Adrenal gland (tissue), 12 donors: ENCODE results near the gene PLK4. TPM values are rescaled to one million over a fixed set of nuclear protein-coding genes. Genes with fewer than 3 reads are reported as not detected.

Experiments used
- DNase-seq, 7 donors: peaks; one replicate each; pipeline ENCODE4 v3.0.0-alpha.2; 2019 to 2020
- H3K27ac ChIP-seq, 5 donors: fragments of 200-600 bp; sonication (generic) in 4 of 5; 1 replicate in 3 of 5; 2 replicates in 2 of 5; pipeline versions ENCODE4 v1.5.1 to v1.8.0; 2016 to 2020; ENCODE audit warnings: mild to moderate bottlenecking in 1 of 5
- H3K27me3 ChIP-seq: fragments of 200-600 bp; 2 replicates; pipeline ENCODE4 v1.8.0; 2021
- H3K36me3 ChIP-seq, 2 donors: fragments of 200-600 bp; replicated peaks in 1 of 2; 1 replicate in 1 of 2; 2 replicates in 1 of 2; pipeline versions ENCODE4 v1.5.1 to v1.8.0; 2018 to 2022
- H3K4me1 ChIP-seq, 2 donors: fragments of 200-600 bp; replicated peaks in 1 of 2; 1 replicate in 1 of 2; 2 replicates in 1 of 2; pipeline versions ENCODE4 v1.5.1 to v1.8.0; 2018 to 2021
- H3K4me3 ChIP-seq, 4 donors: fragments of 200-600 bp; sonication (generic) in 3 of 4; one replicate each; pipeline ENCODE4 v1.5.1; 2016 to 2018
- H3K9me3 ChIP-seq, 3 donors: fragments of 200-600 bp; sonication (generic) in 1 of 3; replicated peaks in 1 of 3; 1 replicate in 2 of 3; 2 replicates in 1 of 3; pipeline versions ENCODE4 v1.5.1 to v1.8.0; 2016 to 2021
- CTCF ChIP-seq, 6 experiments: fragments of 450-650 bp in 4 of 6; fragments of 200-600 bp in 2 of 6; sonication (generic) in 1 of 6; IDR thresholded peaks; 1 replicate in 5 of 6; 2 replicates in 1 of 6; pipeline versions ENCODE4 v1.5.1 to v1.8.0; 2016 to 2021; ENCODE audit warnings: antibody characterized with exemption in 6 of 6, mild to moderate bottlenecking in 2 of 6, moderate library complexity in 1 of 6
- POLR2A ChIP-seq, 2 donors: fragments of 450-650 bp; IDR thresholded peaks; one replicate each; pipeline ENCODE4 v1.6.1; 2017; ENCODE audit warnings: antibody characterized with exemption in 2 of 2, mild to moderate bottlenecking in 2 of 2, moderate library complexity in 1 of 2
- WGBS, 4 donors: extraction: QIAGEN DNeasy Blood & Tissue Kit in 2 of 4; methylation state at CpG; one replicate each; pipeline versions ENCODE4 v1.1.5 to v1.1.7; 2013 to 2017; 5-methylcytosine and 5-hydroxymethylcytosine counted together
- intact Hi-C, 2 donors: fragments of 100-400 bp; cut with DNase I; formaldehyde crosslinking; loops; one replicate each; pipeline versions ENCODE4 v1.14.1 to v1.15.0; 2022 to 2023
- polyA plus RNA-seq, 3 donors: library from polyadenylated mRNA; stranded (reverse); fragments of 200-250 nt in 2 of 3; fragments of 350-450 nt in 1 of 3; fragmentation: Illumina TruSeq in 1 of 3; extraction: RNeasy Lipid Tissue Mini Kit (QIAGEN cat#74804) in 1 of 3; gene quantifications; one replicate each; pipeline ENCODE4 v1.2.3, GENCODE V29; 2013 to 2014
- total RNA-seq, 9 donors: library from RNA; depleted of rRNA in 4 of 9; stranded (reverse); fragments of >200 nt in 4 of 9; fragments of 120-200 nt in 1 of 9; fragmentation: NEBNext Ultra II Directional in 1 of 9; extraction: Animal tissue kit (Norgen Biotek cat#: 25700) in 1 of 9; gene quantifications; one replicate each; pipeline versions ENCODE4 v1.1.0 to v1.2.4, GENCODE V29; 2013 to 2023
- donor health status: healthy with polysubstance abuse.
- donor health status: Bipolar disorder and iron deficiency.
- donor health status: DM: yes; HTN: yes; CAD: no.
- donor health status: DM: no; HTN: no; CAD: no.
- donor health status: DM: no; HTN: no; CAD: no.
- donor health status: DM: yes; HTN: yes; CAD: no.

Gene PLK4
- total and polyA plus RNA-seq, 12 donors, result 0.64 to 12.9 (median 2.2) TPM

- TF ChIP-seq CTCF (IDR thresholded peaks at IDR 0.05) (no peak), POLR2A (IDR thresholded peaks at IDR 0.05) (no peak)
- DNase-seq, result no peak
- Histone ChIP-seq H3K4me1 (no peaks in the 10 kb centered on the region), H3K4me3 (no peak overlapping the region), H3K9me3 (peaks cover 0 to 6% (median 2%) of the 10 kb centered on the region in 3 donors), H3K27ac (no peak overlapping the region), H3K27me3 (no peaks in the 10 kb centered on the region), H3K36me3 (no peaks in the 10 kb centered on the region)
- intact Hi-C loops, result no loop called here
- WGBS, 4 donors, result 92 to 93% (median 93%) methylated on average over 5 of the region's 5 CpGs
Observed at GRCh38 chr4:127844601-127845116, 36.0 kb upstream of the PLK4 start.

DNA sequence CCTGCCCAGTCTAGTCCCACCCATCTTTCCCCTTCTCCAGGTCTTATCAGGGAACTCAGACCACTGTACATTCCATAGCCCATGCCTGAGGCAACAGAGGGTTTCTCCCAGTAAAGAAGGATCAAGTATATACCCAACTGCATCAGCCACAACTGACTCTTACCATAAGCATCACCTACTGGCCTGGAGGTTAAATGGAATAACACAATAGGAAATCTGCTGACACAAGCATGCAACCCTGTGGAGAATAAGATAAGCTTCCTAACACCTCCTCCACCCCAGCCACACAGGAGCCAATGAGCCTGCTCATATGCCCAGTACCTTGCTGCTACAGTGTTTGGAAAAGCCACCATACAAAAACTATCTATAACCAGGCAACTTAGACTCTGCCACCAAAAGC, 34.6 kb upstream of the PLK4 start:
- DNase-seq, result no peak
- no peaks in the 10 kb centered on the region for H3K27me3 ChIP-seq
- no peak overlapping the region for H3K27ac ChIP-seq
- intact Hi-C loops, result no loop called here
- no peaks in the 10 kb centered on the region for H3K36me3 ChIP-seq
- H3K9me3 ChIP-seq, result peaks cover 0 to 12% (median 12%) of the 10 kb centered on the region in 3 donors
- H3K4me3 ChIP-seq, result no peak overlapping the region
- no peaks in the 10 kb centered on the region for H3K4me1 ChIP-seq
- no peak for TF ChIP-seq CTCF (IDR thresholded peaks at IDR 0.05)
- no peak for TF ChIP-seq POLR2A (IDR thresholded peaks at IDR 0.05)

DNA sequence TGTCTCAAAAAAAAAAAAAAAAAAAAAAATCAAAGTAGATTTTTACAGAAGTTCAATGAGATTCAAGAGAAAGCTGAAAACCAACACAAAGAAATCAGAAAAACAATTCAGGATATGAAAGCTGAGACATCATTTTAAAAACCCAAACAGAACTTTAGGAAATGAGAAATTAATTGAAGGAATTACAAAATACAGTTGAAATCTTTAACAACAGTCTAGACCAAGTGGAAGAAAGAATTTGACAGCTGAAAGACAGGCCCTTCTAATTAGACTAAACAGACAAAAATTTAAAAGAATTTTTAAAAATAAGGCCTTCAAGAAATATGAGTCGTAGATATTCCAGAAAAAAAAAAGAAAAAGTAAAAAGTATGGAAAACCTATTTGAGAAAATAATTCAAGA, 33.9 kb upstream of the PLK4 start:
- peaks cover 0 to 12% (median 12%) of the 10 kb centered on the region in 3 donors for H3K9me3 ChIP-seq
- no peaks in the 10 kb centered on the region for H3K4me1 ChIP-seq
- DNase-seq, result no peak
- H3K27ac ChIP-seq, result no peak overlapping the region
- no peak for TF ChIP-seq POLR2A (IDR thresholded peaks at IDR 0.05)
- no peak for TF ChIP-seq CTCF (IDR thresholded peaks at IDR 0.05)
- intact Hi-C loops, result no loop called here
- 91 to 100% (median 95%) methylated on average over 1 of the region's 1 CpG for WGBS, 4 donors
- no peak overlapping the region for H3K4me3 ChIP-seq
- H3K27me3 ChIP-seq, result no peaks in the 10 kb centered on the region
- no peaks in the 10 kb centered on the region for H3K36me3 ChIP-seq

DNA sequence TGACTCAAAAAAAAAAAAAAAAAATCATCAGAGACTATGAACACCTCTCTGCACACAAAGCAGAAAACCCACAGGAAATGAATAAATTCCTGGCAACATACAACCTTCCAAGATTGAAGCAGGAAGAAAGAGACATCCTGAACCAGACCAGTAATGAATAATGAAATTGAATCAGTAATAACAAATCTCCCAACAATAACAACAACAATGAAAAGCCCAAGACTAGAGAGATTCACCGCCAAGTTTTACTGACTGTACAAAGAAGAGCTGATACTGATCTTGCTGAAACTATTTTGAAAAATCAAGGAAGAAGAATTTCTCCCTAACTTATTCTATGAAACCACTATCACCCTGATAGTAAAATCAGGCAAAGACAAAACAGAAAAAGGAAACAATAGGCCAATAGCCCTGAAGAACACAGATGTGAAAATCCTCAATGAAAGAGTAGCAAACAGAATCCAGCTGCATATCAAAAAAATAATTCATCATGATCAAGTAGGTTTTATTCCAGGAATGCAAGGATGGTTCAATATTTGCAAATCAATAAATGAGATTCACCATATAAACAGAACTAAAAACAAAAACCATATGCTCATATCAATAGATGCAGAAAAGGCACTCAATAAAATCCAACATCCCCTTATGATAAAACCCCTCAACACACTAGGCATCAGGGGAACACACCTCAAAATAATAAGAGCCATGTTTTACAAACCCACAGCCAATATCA, 31.0 kb upstream of the PLK4 start:
- 87 to 94% (median 90%) methylated on average over 1 of the region's 1 CpG for WGBS, 4 donors
- Histone ChIP-seq H3K4me3 (no peak overlapping the region), H3K27ac (no peak overlapping the region), H3K27me3 (no peaks in the 10 kb centered on the region), H3K4me1 (no peaks in the 10 kb centered on the region), H3K9me3 (peaks cover 0 to 12% (median 12%) of the 10 kb centered on the region in 3 donors), H3K36me3 (no peaks in the 10 kb centered on the region)
- no peak for DNase-seq
- intact Hi-C loops, result no loop called here
- no peak for TF ChIP-seq CTCF (IDR thresholded peaks at IDR 0.05)
- no peak for TF ChIP-seq POLR2A (IDR thresholded peaks at IDR 0.05)
